Coronary artery (tissue), 2 donors: Measurements from ENCODE around the gene NEU2.
A peak's percentile ranks its signal among the peaks of the same experiment; 100 is the strongest.

Experiments used
- DNase-seq: peaks from one replicate; pipeline ENCODE4 v3.0.0-alpha.2; 2017; ENCODE audit warnings: low spot score
- H3K27ac ChIP-seq, 2 donors: fragments of 200-600 bp; sonication (generic); one replicate each; pipeline ENCODE4 v1.5.1; 2016 to 2019
- H3K4me3 ChIP-seq: fragments of 200-600 bp; sonication (generic); 2 replicates; pipeline ENCODE4 v1.5.1; 2016; ENCODE audit warnings: mild to moderate bottlenecking, moderate library complexity
- TF ChIP-seq, protein P1 (sequence below): fragments of 200-600 bp; sonication (generic); IDR thresholded peaks from one replicate; pipeline ENCODE4 v1.5.1; 2019; ENCODE audit warnings: antibody characterized with exemption

NEU2 gene

GRCh38 chr2:233034091-233034882 is 1.8 kb downstream of the NEU2 start:
- TF ChIP-seq, protein P1, sequence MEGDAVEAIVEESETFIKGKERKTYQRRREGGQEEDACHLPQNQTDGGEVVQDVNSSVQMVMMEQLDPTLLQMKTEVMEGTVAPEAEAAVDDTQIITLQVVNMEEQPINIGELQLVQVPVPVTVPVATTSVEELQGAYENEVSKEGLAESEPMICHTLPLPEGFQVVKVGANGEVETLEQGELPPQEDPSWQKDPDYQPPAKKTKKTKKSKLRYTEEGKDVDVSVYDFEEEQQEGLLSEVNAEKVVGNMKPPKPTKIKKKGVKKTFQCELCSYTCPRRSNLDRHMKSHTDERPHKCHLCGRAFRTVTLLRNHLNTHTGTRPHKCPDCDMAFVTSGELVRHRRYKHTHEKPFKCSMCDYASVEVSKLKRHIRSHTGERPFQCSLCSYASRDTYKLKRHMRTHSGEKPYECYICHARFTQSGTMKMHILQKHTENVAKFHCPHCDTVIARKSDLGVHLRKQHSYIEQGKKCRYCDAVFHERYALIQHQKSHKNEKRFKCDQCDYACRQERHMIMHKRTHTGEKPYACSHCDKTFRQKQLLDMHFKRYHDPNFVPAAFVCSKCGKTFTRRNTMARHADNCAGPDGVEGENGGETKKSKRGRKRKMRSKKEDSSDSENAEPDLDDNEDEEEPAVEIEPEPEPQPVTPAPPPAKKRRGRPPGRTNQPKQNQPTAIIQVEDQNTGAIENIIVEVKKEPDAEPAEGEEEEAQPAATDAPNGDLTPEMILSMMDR, result no peak

DNA sequence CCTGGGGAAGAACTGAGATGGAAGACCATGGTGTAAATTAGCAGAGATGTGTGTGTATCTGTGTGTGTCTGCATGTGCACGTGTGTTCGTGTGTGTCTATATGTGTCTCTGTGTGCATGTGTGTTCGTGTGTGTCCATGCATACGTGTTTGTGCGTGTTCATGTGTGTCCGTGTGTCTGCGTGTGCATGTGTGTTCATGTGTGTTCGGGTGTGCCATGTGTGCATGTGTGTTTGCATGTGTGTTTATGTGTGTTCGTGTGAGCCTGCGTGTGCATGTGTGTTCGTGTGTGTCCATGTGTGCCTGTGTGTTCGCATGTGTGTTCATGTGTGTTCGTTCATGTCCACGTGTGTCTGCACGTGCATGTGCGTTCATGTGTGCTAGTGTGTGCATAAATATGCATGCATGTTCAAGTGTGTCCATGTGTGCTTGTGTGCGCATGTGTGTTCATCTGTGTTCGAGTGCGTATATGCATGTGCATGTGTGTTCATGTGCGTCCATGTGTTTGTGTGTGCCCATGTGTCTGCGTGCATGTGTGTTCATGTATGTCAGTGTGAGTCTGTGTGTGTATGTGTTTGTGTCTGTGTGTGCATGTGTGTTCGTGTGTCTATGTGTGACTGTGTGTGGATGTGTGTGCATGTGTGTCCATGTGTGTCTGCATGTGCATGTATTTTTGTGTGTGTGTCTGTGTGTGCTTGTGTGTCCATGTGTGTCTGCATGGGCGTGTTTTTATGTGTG is 3.1 kb downstream of the NEU2 start:
- H3K27ac ChIP-seq, result no peak overlapping the region
- no peak overlapping the region for H3K4me3 ChIP-seq
- TF ChIP-seq, protein P1, result no peak
- peak; percentile 45 for DNase-seq

More at GRCh38 chr2:233034091-233034882, 1.8 kb downstream of the NEU2 start:
- peak; percentile 49 for DNase-seq
- H3K4me3 ChIP-seq, result no peak overlapping the region
- no peak overlapping the region for H3K27ac ChIP-seq

DNA sequence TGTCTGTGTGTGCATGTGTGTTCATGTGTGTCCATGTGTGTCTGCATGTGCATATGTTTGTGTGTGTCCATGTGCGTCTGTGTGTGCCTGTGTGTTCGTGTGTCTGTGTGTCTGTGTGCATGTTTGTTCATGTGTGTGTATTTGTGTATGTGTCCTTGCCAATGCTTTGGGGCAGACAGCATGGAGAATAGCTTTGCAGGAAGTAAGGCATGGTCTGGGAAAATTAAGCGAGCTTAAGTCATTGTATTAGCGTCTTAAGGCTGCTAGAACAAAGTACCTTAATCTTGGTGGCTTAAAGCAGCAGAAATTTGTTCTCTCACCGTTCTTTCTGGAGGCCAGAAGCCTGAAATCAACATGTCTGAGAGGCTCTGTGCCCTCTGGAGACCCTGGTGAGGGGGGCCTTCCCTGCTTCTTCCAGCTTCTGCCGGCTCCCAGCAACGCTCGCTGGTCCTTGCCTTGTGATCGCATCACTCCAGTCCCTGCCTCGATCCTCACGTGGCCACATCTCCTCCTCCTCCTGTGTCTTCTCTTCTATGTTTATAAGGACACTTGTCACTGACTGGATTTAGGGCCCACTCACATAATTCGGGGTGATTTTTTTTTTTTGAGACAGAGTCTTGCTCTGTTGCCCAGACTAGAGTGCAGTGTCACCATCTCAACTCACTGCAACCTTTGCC is 3.8 kb downstream of the NEU2 start:
- Histone ChIP-seq H3K27ac (no peak overlapping the region), H3K4me3 (no peak overlapping the region)
- TF ChIP-seq, protein P1, result no peak
- DNase-seq, result peak; percentile 33

GRCh38 chr2:233037078-233037477 is 4.6 kb downstream of the NEU2 start:
- Histone ChIP-seq H3K27ac (no peak overlapping the region), H3K4me3 (no peak overlapping the region)
- TF ChIP-seq, protein P1, result no peak
- DNase-seq, result no peak

GRCh38 chr2:233039212-233039845 is 6.9 kb downstream of the NEU2 start:
- no peak for DNase-seq
- Histone ChIP-seq H3K27ac (peak overlapping the region in 1 of 2 donors; percentile 56), H3K4me3 (no peak overlapping the region)
- TF ChIP-seq, protein P1, result no peak

DNA sequence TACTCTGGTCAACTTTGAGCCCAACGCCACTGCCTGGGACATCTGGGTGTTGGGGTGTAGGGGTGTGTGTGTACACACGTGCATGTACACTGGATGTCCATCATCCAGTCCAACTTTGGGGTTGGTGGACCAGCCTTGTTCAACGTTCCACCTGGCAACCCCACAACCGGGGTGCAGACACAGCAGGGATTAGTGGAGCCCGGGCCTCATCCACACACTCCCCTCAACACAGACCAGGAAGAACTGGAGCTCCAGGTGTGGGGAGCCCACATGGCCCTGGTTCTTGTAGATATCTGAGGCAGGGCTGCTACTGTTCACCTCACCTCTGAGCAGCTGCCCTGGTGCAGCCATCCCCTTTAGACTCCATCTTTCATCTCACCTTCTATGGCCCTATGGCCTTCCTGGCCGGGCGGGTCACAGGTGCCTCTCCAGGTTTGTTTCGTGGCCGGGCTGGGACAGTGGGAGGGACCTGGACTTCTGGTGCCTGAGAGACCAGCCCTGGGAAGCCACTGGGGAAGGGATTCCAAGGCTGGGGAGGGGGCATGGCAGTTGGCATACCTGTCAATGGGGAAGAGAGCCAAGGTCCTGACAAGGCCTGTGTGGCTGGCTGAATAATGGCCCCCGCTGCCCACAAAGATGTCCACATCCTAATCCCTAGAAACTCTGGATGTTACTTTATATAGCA is 7.5 kb downstream of the NEU2 start:
- Histone ChIP-seq H3K4me3 (no peak overlapping the region), H3K27ac (peak overlapping the region in 1 of 2 donors; percentile 56)
- no peak for DNase-seq
- TF ChIP-seq, protein P1, result no peak
